Stimulated activated CD4-positive, alpha-beta T cell treated with anti-CD3 and anti-CD28 coated beads, Interleukin-1b, Interleukin-23, amount 100 ng/mL, for 1 hour (primary cell): ENCODE measurements around the gene STRBP.

Experiments used
- DNase-seq, 2 donors: peaks; one replicate each; pipeline ENCODE4 v3.0.0-alpha.2; 2020; ENCODE audit warnings: low read depth in 2 of 2

The STRBP gene

GRCh38 chr9:123129423-123129822 is 139.0 kb downstream of the STRBP start:
- DNase-seq = no peak

- no peak for DNase-seq
These were observed 139.8 kb downstream of the STRBP start for GRCh38 chr9:123128591-123128990.

DNA sequence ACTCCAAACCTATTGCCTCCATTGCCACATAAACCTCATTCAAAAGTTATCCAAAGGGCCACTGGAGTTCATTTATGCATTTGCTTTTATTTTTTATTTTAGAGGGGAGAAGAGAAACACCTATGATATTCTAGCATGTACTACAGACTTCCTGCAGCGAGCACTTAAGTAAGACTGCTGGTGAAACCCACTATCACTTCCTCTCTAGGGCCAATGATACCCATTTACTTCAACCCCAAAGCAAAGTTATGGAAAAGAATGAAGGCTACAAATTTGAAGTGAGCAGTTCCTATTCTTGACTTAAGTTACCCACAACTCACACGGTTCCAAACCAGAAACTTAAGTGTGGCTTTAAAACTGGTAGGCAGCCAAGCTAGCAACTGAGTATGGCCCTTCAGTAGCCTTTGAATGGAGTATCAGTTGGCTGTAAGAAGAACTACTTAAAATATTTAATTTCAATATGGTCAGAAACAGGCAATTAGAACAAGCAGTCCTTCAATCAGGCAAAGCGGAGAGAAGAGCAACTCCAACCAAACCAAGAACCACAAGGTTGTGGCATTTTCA is 140.8 kb downstream of the STRBP start:
- no peak for DNase-seq

DNA sequence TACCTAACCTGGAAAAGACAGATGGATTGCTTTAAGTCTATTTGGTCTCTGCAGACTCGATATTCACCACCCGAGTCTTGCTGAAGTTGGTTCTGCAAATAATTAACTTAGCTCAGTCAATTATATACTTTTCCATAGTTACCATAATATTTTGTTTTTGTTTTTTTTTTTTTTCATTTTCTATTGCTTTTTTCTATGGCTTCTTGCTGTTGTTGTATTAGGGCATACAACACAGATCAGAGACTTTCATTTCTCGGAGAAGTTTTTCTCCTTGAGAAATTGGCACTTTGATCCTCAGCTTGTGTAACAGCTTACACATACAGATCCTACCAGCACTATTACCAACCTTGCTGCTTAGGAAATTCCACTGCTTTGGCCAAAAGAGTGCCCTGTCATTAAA is 146.9 kb downstream of the STRBP start:
- no peak for DNase-seq

DNA sequence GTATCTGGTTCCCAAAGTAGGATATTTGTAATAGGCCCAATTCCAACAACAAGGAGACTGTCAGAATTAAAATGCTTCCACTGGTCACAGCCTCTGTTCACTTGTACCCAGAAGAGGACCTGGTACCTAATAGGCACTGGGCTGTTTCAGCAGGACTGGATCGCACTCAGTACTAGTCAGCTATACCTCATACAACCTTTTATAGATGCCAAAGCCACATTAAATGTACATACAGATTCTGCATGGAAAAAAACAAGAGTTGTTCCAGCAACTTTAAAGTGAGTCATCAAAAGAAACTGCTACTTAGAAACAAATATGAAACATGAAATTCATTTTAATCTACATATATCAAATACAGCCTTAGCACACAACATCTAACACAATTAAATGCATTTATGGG is 147.4 kb downstream of the STRBP start:
- no peak for DNase-seq

DNA sequence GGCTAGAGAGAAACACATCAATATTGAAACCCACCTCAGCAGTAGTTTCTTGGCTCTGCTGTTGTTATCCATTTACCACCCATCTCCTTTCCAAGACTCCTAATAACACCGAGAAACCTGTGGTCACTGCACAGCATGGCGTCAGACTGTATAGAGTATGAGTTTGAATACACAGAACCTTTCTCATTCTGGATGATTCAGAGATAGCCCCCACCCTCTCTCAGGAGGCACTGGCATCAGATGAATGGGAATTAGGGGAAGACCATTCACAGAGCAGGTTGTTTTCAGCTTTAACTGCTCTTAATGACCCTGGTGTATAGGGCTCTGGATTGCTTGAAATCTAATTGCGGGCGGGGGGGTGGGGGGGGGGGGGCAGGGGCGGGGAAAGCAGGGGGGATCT is 148.3 kb downstream of the STRBP start:
- no peak for DNase-seq

GRCh38 chr9:123119566-123119965 is 148.8 kb downstream of the STRBP start:
- DNase-seq = no peak

GRCh38 chr9:123116036-123116435 is 152.3 kb downstream of the STRBP start:
- DNase-seq = no peak

DNA sequence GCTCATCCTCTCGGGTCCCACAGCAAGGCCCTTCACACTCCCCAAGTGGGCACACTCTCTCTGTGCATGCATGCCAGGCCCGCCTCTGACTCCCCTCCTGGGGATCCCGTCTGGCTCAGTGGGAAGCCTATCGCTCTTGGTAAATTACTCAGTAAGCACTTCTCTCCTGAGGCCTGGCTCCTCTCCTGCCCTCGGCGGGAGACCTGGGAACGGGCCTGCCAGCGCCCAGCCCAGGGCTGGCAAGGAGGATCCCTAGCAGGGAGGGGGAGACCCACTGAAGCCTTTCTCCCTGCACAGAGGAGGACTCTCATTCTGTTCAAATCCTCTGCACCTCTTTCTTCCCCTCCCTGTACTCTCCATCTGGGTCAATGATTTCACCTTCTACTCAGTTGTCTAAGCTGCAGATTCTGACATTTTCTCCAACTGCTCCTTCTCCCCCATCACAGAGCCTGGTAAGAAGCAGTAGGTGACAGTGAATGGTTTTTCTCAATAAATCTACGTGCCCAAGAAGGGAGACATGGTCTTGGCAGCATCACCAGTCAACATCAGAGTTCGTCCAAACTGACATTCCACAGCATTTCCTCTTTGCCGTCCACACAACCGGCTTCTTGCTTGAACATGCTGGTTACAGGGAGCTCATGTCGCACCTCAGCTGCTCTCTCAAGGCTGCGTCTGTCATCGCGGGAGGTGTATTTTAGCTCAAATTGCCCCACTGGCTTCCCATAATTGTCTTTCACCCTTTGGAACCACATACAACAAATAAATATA is 153.1 kb downstream of the STRBP start:
- DNase-seq = no peak

- DNase-seq = no peak
These were observed 155.2 kb downstream of the STRBP start for GRCh38 chr9:123113185-123113584.

DNA sequence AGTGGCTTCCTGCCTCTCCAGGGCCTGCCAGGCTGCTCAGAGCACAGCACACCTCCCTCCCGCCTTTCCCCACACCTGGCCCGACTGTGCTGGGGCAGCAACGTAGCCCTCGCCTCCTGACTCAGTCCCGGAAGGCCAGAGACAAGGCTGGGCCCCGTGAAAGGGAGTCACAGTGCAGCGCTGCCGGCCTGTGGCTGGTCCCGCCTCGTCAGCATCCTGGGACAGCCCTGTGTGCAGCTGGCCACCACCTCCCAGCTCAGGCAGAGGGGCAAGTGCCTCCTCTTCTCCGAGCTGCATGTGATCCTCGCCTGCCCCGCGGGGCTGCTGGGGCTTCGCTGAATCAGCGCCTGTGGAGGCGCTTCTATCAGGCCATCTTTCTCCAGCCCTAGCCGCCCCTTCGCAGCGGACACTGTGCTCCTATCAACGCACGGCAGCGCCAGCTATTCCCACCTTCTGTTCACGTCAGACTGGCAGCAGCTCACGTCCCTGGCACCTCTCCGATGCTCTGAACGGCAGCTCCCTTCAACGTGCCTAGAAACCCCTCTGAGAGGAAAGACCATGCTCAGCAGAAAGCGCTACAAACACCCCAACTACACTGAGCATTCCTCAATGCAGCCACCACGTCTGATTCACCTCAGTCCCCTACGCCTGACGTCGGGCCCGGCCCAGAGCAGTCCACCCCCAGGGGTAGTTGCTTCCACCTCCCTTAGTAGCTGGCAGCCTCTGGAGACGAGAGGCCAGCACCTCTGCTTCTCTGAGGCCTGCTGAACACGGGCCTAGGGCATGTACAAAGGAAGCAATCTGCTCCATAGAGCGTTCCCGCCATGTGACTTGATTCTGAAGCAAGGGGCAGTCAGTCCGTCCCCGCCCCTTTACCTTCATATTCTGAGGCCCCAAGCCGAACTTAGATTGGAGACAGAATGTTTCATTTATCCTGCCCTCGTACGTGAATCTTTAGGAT is 156.1 kb downstream of the STRBP start:
- DNase-seq = no peak

DNA sequence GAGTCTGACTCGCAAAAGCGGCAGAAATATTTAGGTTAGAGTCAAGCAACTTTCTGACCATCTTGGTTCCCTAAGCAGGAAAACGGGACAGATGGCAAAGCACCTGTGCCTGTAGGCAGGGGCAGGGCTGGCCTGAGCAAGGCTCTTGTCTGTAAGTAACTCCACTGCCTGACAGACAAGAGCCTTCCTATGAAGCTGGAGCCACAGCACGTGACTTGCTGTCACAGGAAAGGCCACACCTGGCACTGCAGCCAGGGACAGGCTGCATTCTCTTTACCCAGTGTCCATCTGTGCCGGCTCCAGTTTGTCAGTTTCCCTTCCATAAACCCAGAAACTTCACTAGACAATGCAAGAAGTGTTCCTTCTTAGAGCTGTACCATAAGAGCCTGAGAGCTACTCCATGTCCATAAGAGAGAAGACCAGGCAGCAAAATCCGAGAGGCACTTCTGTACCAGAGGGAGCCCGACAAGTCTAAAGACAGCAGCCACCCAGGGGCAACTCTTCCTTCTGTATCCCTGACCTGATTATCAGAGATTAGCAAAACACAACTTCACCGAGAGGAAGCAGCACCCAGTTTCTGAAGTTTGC is 156.9 kb downstream of the STRBP start:
- DNase-seq = no peak

DNA sequence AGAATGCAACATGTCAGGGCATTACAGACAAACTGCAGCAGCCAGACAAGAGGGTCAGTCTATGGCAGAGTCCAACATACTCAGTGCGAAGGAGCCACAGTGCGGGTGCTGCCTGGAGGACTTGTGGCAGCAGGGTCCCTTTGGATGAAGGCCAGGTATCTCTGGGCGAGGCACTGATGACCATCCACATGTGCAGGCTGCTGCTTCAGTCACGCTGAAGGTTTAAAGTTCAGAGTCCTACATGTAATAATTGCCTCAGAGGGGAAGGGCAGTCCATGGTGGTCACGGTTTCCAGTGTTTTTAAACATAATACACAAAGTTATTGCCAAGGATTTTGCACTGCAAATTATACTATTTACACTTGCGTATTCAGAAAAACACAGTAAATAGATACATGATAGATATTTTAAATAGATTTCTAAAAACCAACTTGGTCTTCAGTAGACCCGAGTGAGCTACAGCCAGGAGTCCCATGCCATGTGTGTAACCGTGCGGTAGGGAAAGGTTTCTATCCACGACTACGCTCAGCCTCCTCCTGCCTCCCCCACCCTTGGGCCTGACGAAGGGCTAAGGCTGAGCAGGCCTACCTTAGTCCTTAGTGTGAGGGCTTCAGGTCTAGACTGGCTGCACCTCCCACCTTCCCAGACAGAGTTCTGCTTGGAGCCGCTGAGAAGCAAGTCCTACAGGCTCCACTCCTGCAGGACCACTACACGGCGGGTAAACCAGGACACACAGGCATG is 158.7 kb downstream of the STRBP start:
- no peak for DNase-seq

- DNase-seq = no peak
These were observed 159.4 kb downstream of the STRBP start for GRCh38 chr9:123108976-123109375.

DNA sequence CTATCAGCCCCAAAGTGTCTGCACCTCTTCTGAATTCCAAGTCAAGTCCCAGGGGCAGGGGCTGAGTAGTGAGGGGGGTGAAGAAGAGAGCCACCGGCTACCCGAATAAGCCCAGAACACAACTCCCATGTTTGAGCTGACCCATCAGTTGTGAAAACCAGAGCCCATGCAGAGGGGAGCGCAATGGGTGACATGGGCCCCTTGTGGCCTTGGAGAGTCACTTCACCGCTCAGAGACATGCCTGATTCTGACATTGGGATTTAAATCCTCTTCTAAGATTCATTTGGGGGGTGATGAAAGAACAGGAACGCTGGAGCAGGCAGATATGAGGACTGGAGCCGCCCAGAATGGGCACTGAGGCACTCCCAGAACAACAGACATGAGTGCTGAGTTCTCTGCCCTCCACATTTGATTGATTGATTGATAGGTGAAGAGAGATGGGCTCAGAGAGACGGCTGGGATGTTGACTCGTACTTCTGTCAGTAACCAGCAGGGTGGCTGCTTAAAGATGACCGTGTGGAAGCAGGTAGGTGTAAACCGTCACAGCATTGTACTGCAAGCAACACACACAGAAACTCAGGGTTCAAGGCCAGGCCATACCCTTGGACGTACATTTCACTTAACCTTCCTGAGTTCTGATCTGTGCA is 160.6 kb downstream of the STRBP start:
- no peak for DNase-seq

DNA sequence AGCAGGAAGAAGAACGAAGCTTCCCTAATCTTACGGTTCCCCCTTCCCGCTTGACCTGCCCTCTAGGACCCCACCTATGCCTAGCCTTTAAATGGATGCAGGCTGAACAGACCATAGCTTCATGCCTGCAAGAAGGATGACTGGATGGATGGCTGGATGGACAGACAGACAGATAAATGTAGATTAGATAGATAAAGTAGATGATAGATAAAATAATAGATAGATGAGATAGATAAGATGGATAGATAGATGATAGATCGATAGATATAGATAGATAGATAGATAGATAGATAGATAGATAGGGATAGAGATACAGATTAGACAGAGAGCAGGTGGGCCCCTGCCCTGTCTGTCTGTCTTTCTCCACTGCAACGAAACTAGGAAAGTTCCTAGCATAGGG is 162.9 kb downstream of the STRBP start:
- DNase-seq = no peak

GRCh38 chr9:123104807-123105206 is 163.6 kb downstream of the STRBP start:
- DNase-seq = no peak

DNA sequence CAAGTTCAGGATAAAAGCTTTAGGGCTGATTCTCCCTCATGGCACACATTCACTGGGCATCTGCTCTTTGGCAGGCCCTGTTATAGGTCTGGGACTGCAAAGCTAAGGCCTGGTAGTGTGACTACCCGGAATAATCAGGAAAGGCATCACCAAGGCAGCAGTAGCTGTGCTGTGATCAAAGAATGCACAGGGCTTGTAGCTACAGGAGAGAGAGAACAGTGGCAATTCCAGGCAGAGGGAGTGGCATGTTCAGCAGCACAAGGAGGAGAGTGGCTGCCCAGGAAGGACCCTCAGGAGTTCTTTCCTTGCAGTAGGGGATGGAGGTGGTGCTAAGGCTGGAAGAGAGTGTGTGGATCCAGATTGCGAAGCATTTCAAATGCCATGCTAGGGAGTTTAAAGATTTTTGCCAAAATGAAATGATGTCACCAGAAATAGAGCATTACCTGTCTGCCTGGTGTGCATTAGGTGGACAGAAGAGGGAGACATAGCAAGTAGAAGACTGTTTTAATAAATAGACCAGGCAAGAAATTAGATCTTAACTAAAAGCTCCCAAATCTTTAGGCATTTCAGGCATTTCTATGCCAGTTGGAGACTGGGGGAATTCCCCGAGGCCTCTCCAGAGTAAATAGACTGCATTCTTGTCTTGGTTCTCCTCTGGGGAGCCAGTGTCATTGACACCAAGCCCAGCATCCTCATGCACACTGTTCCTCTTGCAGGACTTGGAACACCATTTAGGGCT is 165.8 kb downstream of the STRBP start:
- DNase-seq = no peak

- DNase-seq = no peak
These were observed 168.8 kb downstream of the STRBP start for GRCh38 chr9:123099548-123099947.

GRCh38 chr9:123099042-123099441 is 169.3 kb downstream of the STRBP start:
- no peak for DNase-seq
